ENCODE data around the gene GDF9. TPM values are rescaled to one million over a fixed set of nuclear protein-coding genes. Genes with fewer than 3 reads are reported as not detected.

GDF9 gene
- total and polyA plus RNA-seq, 10 of the 15 experiments (the other 5 are each of a cell fraction or from before 2014, with no cell fraction given): 0.11 to 1.5 (median 0.34) TPM

DNA sequence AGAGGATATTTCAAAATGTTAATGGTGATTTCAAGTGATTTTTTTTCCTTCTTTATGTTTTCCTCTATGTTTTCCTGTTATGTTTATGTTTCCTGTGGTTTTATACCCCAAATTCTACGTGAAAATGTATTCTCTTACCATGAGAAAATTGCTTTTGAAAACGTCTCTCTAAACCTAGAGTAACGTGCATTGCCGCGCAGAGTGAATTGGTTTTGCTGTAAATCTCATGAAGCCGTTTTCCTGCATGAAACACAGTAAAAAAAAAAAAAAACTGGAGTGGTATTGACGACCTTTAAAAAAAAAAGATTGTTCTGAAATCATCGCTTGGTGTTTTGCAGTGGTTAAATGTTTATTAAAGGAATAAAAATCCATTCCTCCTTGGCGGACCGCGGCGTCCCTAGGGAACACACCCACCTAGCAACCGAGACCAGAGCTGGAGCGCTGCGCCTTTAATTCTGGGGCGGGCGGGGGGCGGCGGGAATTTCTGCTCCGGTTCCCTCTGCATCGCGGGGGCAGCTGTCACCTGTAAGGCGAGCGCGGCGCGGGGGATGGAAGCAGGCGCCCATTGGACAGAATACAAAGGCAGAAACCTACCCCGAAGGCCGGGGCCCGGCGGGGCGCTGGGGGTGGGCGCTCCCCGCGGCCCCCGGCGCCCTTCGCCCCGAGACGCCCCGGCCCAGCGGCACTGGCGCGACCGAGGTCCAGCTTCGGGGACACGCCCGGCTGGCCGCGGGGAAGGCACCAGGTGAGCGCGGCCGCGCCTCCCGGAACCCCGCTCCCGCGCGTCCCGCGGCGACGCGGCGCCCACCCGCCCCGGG is 53.3 kb downstream of the GDF9 start, which contains the start of gene SOWAHA (continued):
- TF ChIP-seq, protein P1, sequence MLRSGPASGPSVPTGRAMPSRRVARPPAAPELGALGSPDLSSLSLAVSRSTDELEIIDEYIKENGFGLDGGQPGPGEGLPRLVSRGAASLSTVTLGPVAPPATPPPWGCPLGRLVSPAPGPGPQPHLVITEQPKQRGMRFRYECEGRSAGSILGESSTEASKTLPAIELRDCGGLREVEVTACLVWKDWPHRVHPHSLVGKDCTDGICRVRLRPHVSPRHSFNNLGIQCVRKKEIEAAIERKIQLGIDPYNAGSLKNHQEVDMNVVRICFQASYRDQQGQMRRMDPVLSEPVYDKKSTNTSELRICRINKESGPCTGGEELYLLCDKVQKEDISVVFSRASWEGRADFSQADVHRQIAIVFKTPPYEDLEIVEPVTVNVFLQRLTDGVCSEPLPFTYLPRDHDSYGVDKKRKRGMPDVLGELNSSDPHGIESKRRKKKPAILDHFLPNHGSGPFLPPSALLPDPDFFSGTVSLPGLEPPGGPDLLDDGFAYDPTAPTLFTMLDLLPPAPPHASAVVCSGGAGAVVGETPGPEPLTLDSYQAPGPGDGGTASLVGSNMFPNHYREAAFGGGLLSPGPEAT (IDR thresholded peaks at IDR 0.05; ENCODE audit: low read depth): no peak
- TF ChIP-seq POU2F2 (IDR thresholded peaks at IDR 0.05; ENCODE audit: borderline replicate concordance, low read depth, low read length) (no peak), HCFC1 (IDR thresholded peaks at IDR 0.05; ENCODE audit: low read length) (no peak), CHD2 (IDR thresholded peaks at IDR 0.05; ENCODE audit: borderline replicate concordance, low read depth, low read length) (no peak), SUPT20H (IDR thresholded peaks at IDR 0.05; ENCODE audit: borderline replicate concordance, control insufficient read depth, low read depth, low read length) (no peak), ZSCAN29 (IDR thresholded peaks at IDR 0.05) (no peak), BCL11A (IDR thresholded peaks at IDR 0.05; ENCODE audit: low read depth, low read length) (no peak), MEF2B (IDR thresholded peaks at IDR 0.05; ENCODE audit: partially characterized antibody, poor library complexity, severe bottlenecking) (peak; percentile 70), SUZ12 (IDR thresholded peaks at IDR 0.05; ENCODE audit: unreplicated experiment) (peak; percentile 50), RAD21 (IDR thresholded peaks at IDR 0.05; ENCODE audit: insufficient read depth, low read depth, low read length) (no peak)

Data from GM12878 (cell line).